Natural killer cell (primary cell): Measurements from ENCODE around the gene CPXM1. TPM values are rescaled to one million over a fixed set of nuclear protein-coding genes. Genes with fewer than 3 reads are reported as not detected.
"Not testable (repeated sequence)": the region's sequence is repeated elsewhere in the genome, so short reads cannot be mapped to it uniquely, and the experiment has no call there.

ENCODE experiments used
- ATAC-seq, 3 donors: fragments of 150-1000 bp in 2 of 3; fragments of 200-7000 bp in 1 of 3; cut with Tn5 transposase; 1 replicate in 1 of 3; 2 replicates in 2 of 3; pipeline ENCODE4 v1.10.0; 2021; ENCODE audit warnings: mild to moderate bottlenecking in 2 of 3, moderate library complexity in 2 of 3
- DNase-seq, 2 donors: peaks; one replicate each; pipeline versions ENCODE4 v3.0.0 to v3.0.0-alpha.2; 2013 to 2021; ENCODE audit warnings: mixed read lengths in 1 of 2
- H3K27ac ChIP-seq: one replicate; pipeline ENCODE4 v1.5.1; 2013; ENCODE audit warnings: mild to moderate bottlenecking, low read length
- H3K27me3 ChIP-seq: one replicate; pipeline ENCODE4 v1.6.1; 2013; ENCODE audit warnings: low read length; ENCODE audit not compliant: control insufficient read depth, insufficient read depth
- H3K36me3 ChIP-seq: one replicate; pipeline ENCODE4 v1.6.1; 2013; ENCODE audit warnings: low read length; ENCODE audit not compliant: control insufficient read depth, insufficient read depth
- H3K4me1 ChIP-seq: one replicate; pipeline ENCODE4 v1.6.1; 2013; ENCODE audit warnings: low read length; ENCODE audit not compliant: control insufficient read depth, insufficient read depth
- H3K4me3 ChIP-seq: one replicate; pipeline ENCODE4 v1.5.1; 2013; ENCODE audit warnings: low read length
- H3K9me3 ChIP-seq: one replicate; pipeline ENCODE4 v1.6.1; 2013; ENCODE audit warnings: low read length; ENCODE audit not compliant: control insufficient read depth, insufficient read depth
- H3K27ac Mint-ChIP-seq, 2 donors: one replicate each; pipeline ENCODE4 v1.8.0; 2022; ENCODE audit warnings: mild to moderate bottlenecking in 2 of 2, mixed read lengths in 2 of 2, moderate library complexity in 1 of 2
- H3K27me3 Mint-ChIP-seq, 2 donors: one replicate each; pipeline ENCODE4 v1.8.0; 2022; ENCODE audit warnings: low read depth in 2 of 2, mixed read lengths in 2 of 2
- H3K36me3 Mint-ChIP-seq: one replicate; pipeline ENCODE4 v1.8.0; 2022; ENCODE audit warnings: mixed read lengths
- H3K4me1 Mint-ChIP-seq, 2 donors: one replicate each; pipeline ENCODE4 v1.8.0; 2022; ENCODE audit warnings: mixed read lengths in 2 of 2
- H3K4me3 Mint-ChIP-seq: one replicate; pipeline ENCODE4 v1.8.0; 2022; ENCODE audit warnings: mild to moderate bottlenecking, moderate library complexity, mixed read lengths
- H3K9me3 Mint-ChIP-seq, 2 donors: one replicate each; pipeline ENCODE4 v1.8.0; 2022; ENCODE audit warnings: mixed read lengths in 2 of 2
- CTCF ChIP-seq: fragments of 200-600 bp; IDR thresholded peaks from one replicate; pipeline ENCODE4 v1.8.0; 2022; ENCODE audit warnings: antibody characterized with exemption
- WGBS: methylation state at CpG from one replicate; pipeline ENCODE4 v1.1.7; 2013; ENCODE audit warnings: missing lambda C conversion rate; ENCODE audit not compliant: insufficient coverage; 5-methylcytosine and 5-hydroxymethylcytosine counted together
- intact Hi-C: fragments of 100-400 bp; cut with micrococcal nuclease; formaldehyde crosslinking; loops from one replicate; pipeline ENCODE4 v1.14.2; 2022
- total RNA-seq, 4 donors: library from RNA; stranded (reverse); fragments of 120-200 nt in 1 of 4; gene quantifications; one replicate each; pipeline versions ENCODE4 v1.2.3 to v1.2.4, GENCODE V29; 2013 to 2022

The CPXM1 gene
- total RNA-seq, 3 donors from 2014 or later (not counting 1 experiment from before 2014, with no cell fraction given), result 0.49 to 2.3 (median 1.5) TPM

GRCh38 chr20:2812189-2812588, 11.8 kb upstream of the CPXM1 start:
- H3K36me3 ChIP-seq, result no peaks in the 10 kb centered on the region
- peaks cover 6% of the 10 kb centered on the region for H3K27me3 ChIP-seq
- intact Hi-C loops, result no loop called here
- Mint-ChIP-seq H3K36me3 (peaks cover 6% of the 10 kb centered on the region), H3K27ac (no peak overlapping the region), H3K9me3 (peaks cover 0 to 8% of the 10 kb centered on the region in 2 donors), H3K4me3 (no peak overlapping the region), H3K4me1 (peaks cover 4 to 10% of the 10 kb centered on the region in 2 donors), H3K27me3 (peaks cover 37% of the 10 kb centered on the region in 2 donors)
- H3K4me1 ChIP-seq, result peaks cover 5% of the 10 kb centered on the region
- no peak for ATAC-seq
- DNase-seq, result no peak
- no peak overlapping the region for H3K4me3 ChIP-seq
- TF ChIP-seq CTCF, result no peak
- 95% methylated on average over 3 of the region's 3 CpGs for WGBS
- H3K9me3 ChIP-seq, result no peaks in the 10 kb centered on the region
- no peak overlapping the region for H3K27ac ChIP-seq

- peaks cover 14% of the 10 kb centered on the region for H3K27me3 ChIP-seq
- no peak for TF ChIP-seq CTCF
- H3K36me3 ChIP-seq, result no peaks in the 10 kb centered on the region
- H3K27ac Mint-ChIP-seq, result no peak overlapping the region
- no peak overlapping the region for H3K4me3 ChIP-seq
- peaks cover 0 to 8% of the 10 kb centered on the region in 2 donors for H3K9me3 Mint-ChIP-seq
- no peak overlapping the region for H3K27ac ChIP-seq
- DNase-seq (no peak), ATAC-seq (no peak)
- H3K27me3 Mint-ChIP-seq, result peaks cover 47 to 52% of the 10 kb centered on the region in 2 donors
- H3K9me3 ChIP-seq, result no peaks in the 10 kb centered on the region
- intact Hi-C loops, result no loop called here
- no peak overlapping the region for H3K4me3 Mint-ChIP-seq
- WGBS, result 94% methylated on average over 10 of the region's 10 CpGs
- H3K36me3 Mint-ChIP-seq, result peaks cover 12% of the 10 kb centered on the region
- H3K4me1 Mint-ChIP-seq, result peaks cover 0 to 4% of the 10 kb centered on the region in 2 donors
- no peaks in the 10 kb centered on the region for H3K4me1 ChIP-seq
Measured at GRCh38 chr20:2809690-2810089, 9.3 kb upstream of the CPXM1 start.

- intact Hi-C loops, H3K27ac ChIP-seq, H3K9me3 ChIP-seq, DNase-seq, H3K27ac Mint-ChIP-seq, H3K4me1 ChIP-seq, ATAC-seq, H3K4me3 Mint-ChIP-seq, H3K9me3 Mint-ChIP-seq, H3K4me1 Mint-ChIP-seq, H3K4me3 ChIP-seq, H3K36me3 ChIP-seq: not testable (repeated sequence)
- H3K36me3 Mint-ChIP-seq, result peaks cover 12% of the 10 kb centered on the region
- peaks cover 53 to 55% of the 10 kb centered on the region in 2 donors for H3K27me3 Mint-ChIP-seq
- H3K27me3 ChIP-seq, result peaks cover 17% of the 10 kb centered on the region
- WGBS, result 93% methylated on average over 9 of the region's 9 CpGs
Measured at GRCh38 chr20:2807929-2808328, 7.5 kb upstream of the CPXM1 start.

GRCh38 chr20:2807019-2807418, 6.6 kb upstream of the CPXM1 start:
- H3K4me1 ChIP-seq, result no peaks in the 10 kb centered on the region
- H3K36me3 ChIP-seq, result no peaks in the 10 kb centered on the region
- H3K4me3 ChIP-seq, result no peak overlapping the region
- H3K27me3 ChIP-seq, result peaks cover 20% of the 10 kb centered on the region
- ATAC-seq (no peak), DNase-seq (no peak)
- no peaks in the 10 kb centered on the region for H3K9me3 ChIP-seq
- H3K9me3 Mint-ChIP-seq, result peaks cover 0 to 2% of the 10 kb centered on the region in 2 donors
- H3K36me3 Mint-ChIP-seq, result peaks cover 9% of the 10 kb centered on the region
- TF ChIP-seq CTCF, result no peak
- intact Hi-C loops, result no loop called here
- peaks cover 0 to 4% of the 10 kb centered on the region in 2 donors for H3K4me1 Mint-ChIP-seq
- no peak overlapping the region for H3K27ac Mint-ChIP-seq
- peaks cover 52 to 58% of the 10 kb centered on the region in 2 donors for H3K27me3 Mint-ChIP-seq
- 95% methylated on average over 4 of the region's 4 CpGs for WGBS
- H3K4me3 Mint-ChIP-seq, result no peak overlapping the region
- H3K27ac ChIP-seq, result no peak overlapping the region
